Smooth muscle cell (in vitro differentiated cells): Measurements from ENCODE around the gene MRPL11. TPM values are rescaled to one million over a fixed set of nuclear protein-coding genes. Genes with fewer than 3 reads are reported as not detected.

Experiments
- DNase-seq: peaks from one replicate; lab custom pipeline; 2025; ENCODE audit not compliant: unreplicated experiment; lab: John Stamatoyannopoulos, UW
- H2AFZ ChIP-seq: fragments of 200-600 bp; sonication (generic); 2 replicates; pipeline ENCODE4 v1.6.0; 2016; ENCODE audit warnings: antibody characterized with exemption, low read depth, mild to moderate bottlenecking
- H3F3A ChIP-seq: fragments of 200-600 bp; sonication (generic); 2 replicates; pipeline ENCODE4 v1.6.0; 2017; ENCODE audit warnings: antibody characterized with exemption, low read depth
- H3K27ac ChIP-seq: fragments of 200-600 bp; sonication (generic); 2 replicates; pipeline ENCODE4 v1.5.1; 2016; ENCODE audit warnings: low read depth, mild to moderate bottlenecking
- H3K27me3 ChIP-seq: fragments of 200-600 bp; sonication (generic); 2 replicates; pipeline ENCODE4 v1.6.1; 2016; ENCODE audit warnings: low read depth, mild to moderate bottlenecking
- H3K36me3 ChIP-seq: fragments of 200-600 bp; sonication (generic); 2 replicates; pipeline ENCODE4 v1.5.1; 2016; ENCODE audit warnings: low read depth
- H3K4me1 ChIP-seq: fragments of 200-600 bp; sonication (generic); 2 replicates; pipeline ENCODE4 v1.5.1; 2016; ENCODE audit warnings: low read depth
- H3K4me2 ChIP-seq: fragments of 200-600 bp; sonication (generic); 2 replicates; pipeline ENCODE4 v1.6.0; 2016; ENCODE audit warnings: mild to moderate bottlenecking
- H3K4me3 ChIP-seq: fragments of 200-600 bp; sonication (generic); 2 replicates; pipeline ENCODE4 v1.5.1; 2016; ENCODE audit warnings: mild to moderate bottlenecking
- H3K79me2 ChIP-seq: fragments of 200-600 bp; sonication (generic); 2 replicates; pipeline ENCODE4 v1.6.0; 2016; ENCODE audit warnings: low read depth, mild to moderate bottlenecking
- H3K9ac ChIP-seq: fragments of 200-600 bp; sonication (generic); 2 replicates; pipeline ENCODE4 v1.6.0; 2016; ENCODE audit warnings: low read depth
- H3K9me3 ChIP-seq: fragments of 200-600 bp; sonication (generic); replicated peaks from 2 replicates; pipeline ENCODE4 v1.5.1; 2016; ENCODE audit warnings: low read depth
- H4K20me1 ChIP-seq: fragments of 200-600 bp; sonication (generic); 2 replicates; pipeline ENCODE4 v1.6.0; 2016; ENCODE audit warnings: low read depth
- WGBS: methylation state at CpG from one replicate; pipeline ENCODE4 v1.1.7; 2016; ENCODE audit warnings: low lambda C conversion rate; 5-methylcytosine and 5-hydroxymethylcytosine counted together
- polyA plus RNA-seq: library from polyadenylated mRNA; unstranded; fragments of >200 nt; fragmentation: Nextera tagmentation; extraction: Ambion mirVana; gene quantifications from 2 replicates; pipeline ENCODE4 v1.2.1, GENCODE V29; 2016
- total RNA-seq: library from RNA; depleted of rRNA; stranded (reverse); fragments of >200 nt; gene quantifications from 2 replicates; pipeline ENCODE4 v1.2.3, GENCODE V29; 2014
- TF ChIP-seq, protein P1 (sequence below): fragments of 200-600 bp; sonication (generic); IDR thresholded peaks from 2 replicates; pipeline ENCODE4 v1.5.1; 2017; ENCODE audit warnings: borderline replicate concordance, mild to moderate bottlenecking, antibody characterized with exemption; ENCODE audit not compliant: insufficient read depth, poor library complexity, severe bottlenecking

Gene MRPL11
- total and polyA plus RNA-seq, 2 experiments from 2014 or later = 38.7 to 68.4 TPM

DNA sequence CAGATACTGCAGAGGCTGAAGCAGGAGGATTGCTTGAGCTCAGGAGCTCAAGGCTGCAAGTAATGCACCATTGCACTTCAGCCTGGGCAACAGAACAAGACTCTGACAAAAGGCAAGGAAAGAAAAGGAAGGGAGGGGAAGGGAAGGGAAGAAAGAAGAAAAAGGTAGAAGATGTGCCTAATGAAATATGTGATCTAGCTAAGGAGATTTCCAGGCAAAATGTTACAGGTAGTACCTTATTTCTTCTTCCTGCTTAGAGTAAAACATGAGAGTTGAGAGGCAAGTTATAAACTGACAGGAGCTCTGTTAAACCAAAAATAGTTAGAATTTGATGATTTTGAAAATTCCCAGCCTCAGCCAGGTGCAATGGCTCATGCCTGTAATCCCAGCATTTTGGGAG lies 23.4 kb upstream of the MRPL11 start:
- H3K4me3 ChIP-seq = no peak overlapping the region
- H3K79me2 ChIP-seq = no peaks in the 10 kb centered on the region
- TF ChIP-seq, protein P1, sequence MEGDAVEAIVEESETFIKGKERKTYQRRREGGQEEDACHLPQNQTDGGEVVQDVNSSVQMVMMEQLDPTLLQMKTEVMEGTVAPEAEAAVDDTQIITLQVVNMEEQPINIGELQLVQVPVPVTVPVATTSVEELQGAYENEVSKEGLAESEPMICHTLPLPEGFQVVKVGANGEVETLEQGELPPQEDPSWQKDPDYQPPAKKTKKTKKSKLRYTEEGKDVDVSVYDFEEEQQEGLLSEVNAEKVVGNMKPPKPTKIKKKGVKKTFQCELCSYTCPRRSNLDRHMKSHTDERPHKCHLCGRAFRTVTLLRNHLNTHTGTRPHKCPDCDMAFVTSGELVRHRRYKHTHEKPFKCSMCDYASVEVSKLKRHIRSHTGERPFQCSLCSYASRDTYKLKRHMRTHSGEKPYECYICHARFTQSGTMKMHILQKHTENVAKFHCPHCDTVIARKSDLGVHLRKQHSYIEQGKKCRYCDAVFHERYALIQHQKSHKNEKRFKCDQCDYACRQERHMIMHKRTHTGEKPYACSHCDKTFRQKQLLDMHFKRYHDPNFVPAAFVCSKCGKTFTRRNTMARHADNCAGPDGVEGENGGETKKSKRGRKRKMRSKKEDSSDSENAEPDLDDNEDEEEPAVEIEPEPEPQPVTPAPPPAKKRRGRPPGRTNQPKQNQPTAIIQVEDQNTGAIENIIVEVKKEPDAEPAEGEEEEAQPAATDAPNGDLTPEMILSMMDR = no peak
- H3F3A ChIP-seq = no peaks in the 10 kb centered on the region
- H3K27ac ChIP-seq = no peak overlapping the region
- no peaks in the 10 kb centered on the region for H3K36me3 ChIP-seq
- H3K9ac ChIP-seq = no peak overlapping the region
- no peaks in the 10 kb centered on the region for H3K9me3 ChIP-seq
- no peaks in the 10 kb centered on the region for H3K27me3 ChIP-seq
- no peak overlapping the region for H3K4me2 ChIP-seq
- H2AFZ ChIP-seq = no peak overlapping the region
- DNase-seq = no peak
- no peaks in the 10 kb centered on the region for H4K20me1 ChIP-seq
- H3K4me1 ChIP-seq = no peaks in the 10 kb centered on the region

DNA sequence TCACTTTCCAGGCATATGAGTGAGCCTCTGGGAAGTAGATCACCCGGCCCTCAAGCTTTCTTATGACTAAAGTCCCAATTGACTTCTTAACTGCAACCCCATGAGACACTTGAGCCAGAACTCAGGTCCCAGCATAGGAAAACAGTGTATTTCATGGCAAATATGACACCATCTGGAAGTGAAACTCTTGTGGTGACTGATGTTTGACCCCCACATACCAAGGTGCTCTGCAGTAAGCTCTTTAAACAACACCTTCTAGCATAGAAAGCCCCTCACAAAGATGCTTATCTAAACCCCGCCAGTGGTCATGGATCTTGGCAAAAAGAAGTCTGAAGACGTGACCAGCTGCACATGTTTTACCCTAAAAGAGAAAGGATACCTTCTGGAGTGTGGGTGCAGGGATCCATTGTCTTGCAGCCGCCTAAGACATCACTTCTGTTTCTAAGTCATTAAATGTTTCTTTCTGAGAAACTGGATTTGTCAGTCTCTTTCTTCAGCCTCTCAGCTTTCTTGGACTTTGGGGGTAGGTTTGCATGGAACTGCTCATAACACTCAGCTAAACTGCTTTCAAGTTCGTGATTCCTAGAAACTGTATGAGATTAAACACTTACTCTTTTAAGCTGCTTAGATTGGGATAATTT lies 20.6 kb upstream of the MRPL11 start:
- Histone ChIP-seq H3K27ac (no peak overlapping the region), H3K27me3 (no peaks in the 10 kb centered on the region), H3K4me1 (no peaks in the 10 kb centered on the region), H3K9me3 (no peaks in the 10 kb centered on the region), H3K9ac (no peak overlapping the region), H3K36me3 (no peaks in the 10 kb centered on the region), H2AFZ (no peak overlapping the region), H3K4me2 (no peak overlapping the region), H3F3A (no peaks in the 10 kb centered on the region), H3K79me2 (no peaks in the 10 kb centered on the region), H3K4me3 (no peak overlapping the region), H4K20me1 (no peaks in the 10 kb centered on the region)
- TF ChIP-seq, protein P1 = no peak
- no peak for DNase-seq
- 76% methylated on average over 5 of the region's 5 CpGs for WGBS

DNA sequence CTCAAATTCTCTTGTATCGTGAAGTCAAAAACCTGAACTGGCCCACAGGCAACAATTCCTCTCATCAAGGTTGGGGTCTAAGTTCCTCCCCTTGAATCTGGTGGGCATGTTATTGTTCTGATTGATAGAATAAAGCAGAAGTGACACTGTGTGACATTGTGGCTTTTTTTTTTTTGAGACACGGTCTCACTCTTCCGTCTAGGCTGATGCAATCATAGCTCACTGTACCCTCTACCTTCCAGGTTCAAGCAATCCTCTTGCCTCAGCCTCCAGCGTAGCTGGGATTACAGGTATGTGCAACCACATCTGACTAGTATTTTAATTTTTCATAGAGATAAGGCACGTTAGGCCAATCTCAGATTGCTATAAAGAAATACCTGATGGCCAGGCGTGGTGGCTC lies 19.2 kb upstream of the MRPL11 start:
- no peak for DNase-seq
- H3K27me3 ChIP-seq = no peaks in the 10 kb centered on the region
- no peak overlapping the region for H3K9ac ChIP-seq
- no peaks in the 10 kb centered on the region for H3K4me1 ChIP-seq
- H3K79me2 ChIP-seq = no peaks in the 10 kb centered on the region
- no peak overlapping the region for H3K27ac ChIP-seq
- no peaks in the 10 kb centered on the region for H3K36me3 ChIP-seq
- 91% methylated on average over 6 of the region's 6 CpGs for WGBS
- H3F3A ChIP-seq = no peaks in the 10 kb centered on the region
- no peak overlapping the region for H3K4me3 ChIP-seq
- H3K4me2 ChIP-seq = no peak overlapping the region
- TF ChIP-seq, protein P1 = no peak
- H4K20me1 ChIP-seq = no peaks in the 10 kb centered on the region
- H2AFZ ChIP-seq = no peak overlapping the region
- no peaks in the 10 kb centered on the region for H3K9me3 ChIP-seq

DNA sequence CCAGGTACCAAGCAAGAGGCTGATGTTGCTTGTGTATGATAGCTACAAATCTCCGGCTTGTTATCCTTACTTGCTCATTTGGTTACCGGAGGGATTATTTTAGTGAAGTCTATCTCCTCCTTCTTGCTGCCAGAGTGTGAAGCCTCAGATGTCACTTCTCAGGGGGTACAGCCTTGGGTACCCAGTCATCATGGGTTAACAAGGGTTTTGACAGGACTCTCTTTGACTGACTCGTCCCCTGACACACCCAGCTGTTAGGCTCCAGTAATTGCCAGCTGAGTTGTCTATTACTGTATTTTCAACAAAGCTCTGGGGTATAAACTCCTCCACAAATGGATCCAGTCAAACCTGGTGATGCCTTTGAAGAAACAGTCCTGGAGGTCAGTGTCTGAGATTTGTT lies 16.2 kb upstream of the MRPL11 start:
- TF ChIP-seq, protein P1 = no peak
- 76% methylated on average over 3 of the region's 3 CpGs for WGBS
- Histone ChIP-seq H3F3A (no peaks in the 10 kb centered on the region), H3K36me3 (no peaks in the 10 kb centered on the region), H3K4me1 (no peaks in the 10 kb centered on the region), H3K27me3 (no peaks in the 10 kb centered on the region), H3K9me3 (no peaks in the 10 kb centered on the region), H3K79me2 (no peaks in the 10 kb centered on the region), H3K4me2 (no peak overlapping the region), H3K9ac (peak overlapping the region; percentile 35), H3K27ac (peak overlapping the region; percentile 70), H3K4me3 (no peak overlapping the region), H2AFZ (no peak overlapping the region), H4K20me1 (no peaks in the 10 kb centered on the region)
- DNase-seq = no peak
